22Rv1 (cell line): Measurements from ENCODE around the gene SLC32A1.

ENCODE experiments used
- H3K27ac ChIP-seq: fragments of 450-650 bp; 2 replicates; pipeline ENCODE4 v1.5.1; 2017
- ZFX ChIP-seq: fragments of 450-650 bp; IDR thresholded peaks from 2 replicates; pipeline ENCODE4 v1.6.1; 2017; ENCODE audit warnings: antibody characterized with exemption, borderline replicate concordance
- TF ChIP-seq, protein P1 (sequence below): fragments of 450-650 bp; IDR thresholded peaks from 2 replicates; pipeline ENCODE4 v1.5.1; 2017; ENCODE audit warnings: mild to moderate bottlenecking

SLC32A1 gene

DNA sequence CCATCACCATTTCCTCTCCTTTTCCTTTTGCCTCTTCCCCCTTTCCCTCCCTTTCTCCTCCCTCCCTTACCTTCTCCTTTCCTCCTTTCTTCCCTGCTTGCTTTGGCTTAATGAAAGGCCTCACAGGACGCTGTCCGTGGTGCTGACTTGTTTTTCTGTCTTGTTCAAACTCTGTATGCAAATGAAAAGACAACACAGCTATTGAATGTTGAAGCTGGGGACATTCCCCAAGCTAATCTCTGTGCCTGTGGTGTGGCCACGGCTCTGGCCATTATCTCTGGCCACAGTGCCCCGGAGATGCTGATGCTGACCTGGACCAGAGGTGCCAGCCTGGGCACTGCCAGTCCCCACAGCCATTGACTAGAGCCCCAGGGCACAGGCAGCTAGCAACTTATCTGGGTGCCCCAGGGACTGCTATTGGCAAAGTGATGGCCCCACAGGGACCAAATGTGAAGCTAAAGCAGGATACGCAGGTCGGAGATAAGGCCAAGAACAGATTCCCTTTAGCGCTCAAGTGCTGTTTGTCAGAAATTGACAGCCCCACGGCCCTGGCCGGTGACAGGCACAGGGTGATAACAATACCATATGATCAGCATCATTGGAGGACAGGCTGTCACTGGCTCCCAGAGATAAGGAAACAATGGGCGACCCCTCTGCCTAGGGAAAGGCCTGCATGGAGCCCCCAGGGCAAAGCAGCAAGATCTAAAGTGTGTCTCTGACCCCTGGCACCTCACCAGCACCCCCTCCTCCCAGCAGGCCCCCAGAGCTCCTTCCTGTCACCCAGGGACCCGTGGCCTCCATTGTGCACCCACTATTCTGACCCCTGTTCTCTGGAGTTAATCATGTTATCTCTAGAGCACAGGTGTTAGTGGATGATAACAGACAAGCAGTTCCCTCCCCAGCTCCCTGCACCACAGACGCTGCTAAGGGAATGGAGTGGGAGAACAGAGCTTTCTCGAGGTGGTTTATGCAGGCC is 31.6 kb upstream of the SLC32A1 start:
- H3K27ac ChIP-seq = no peak overlapping the region
- TF ChIP-seq, protein P1, sequence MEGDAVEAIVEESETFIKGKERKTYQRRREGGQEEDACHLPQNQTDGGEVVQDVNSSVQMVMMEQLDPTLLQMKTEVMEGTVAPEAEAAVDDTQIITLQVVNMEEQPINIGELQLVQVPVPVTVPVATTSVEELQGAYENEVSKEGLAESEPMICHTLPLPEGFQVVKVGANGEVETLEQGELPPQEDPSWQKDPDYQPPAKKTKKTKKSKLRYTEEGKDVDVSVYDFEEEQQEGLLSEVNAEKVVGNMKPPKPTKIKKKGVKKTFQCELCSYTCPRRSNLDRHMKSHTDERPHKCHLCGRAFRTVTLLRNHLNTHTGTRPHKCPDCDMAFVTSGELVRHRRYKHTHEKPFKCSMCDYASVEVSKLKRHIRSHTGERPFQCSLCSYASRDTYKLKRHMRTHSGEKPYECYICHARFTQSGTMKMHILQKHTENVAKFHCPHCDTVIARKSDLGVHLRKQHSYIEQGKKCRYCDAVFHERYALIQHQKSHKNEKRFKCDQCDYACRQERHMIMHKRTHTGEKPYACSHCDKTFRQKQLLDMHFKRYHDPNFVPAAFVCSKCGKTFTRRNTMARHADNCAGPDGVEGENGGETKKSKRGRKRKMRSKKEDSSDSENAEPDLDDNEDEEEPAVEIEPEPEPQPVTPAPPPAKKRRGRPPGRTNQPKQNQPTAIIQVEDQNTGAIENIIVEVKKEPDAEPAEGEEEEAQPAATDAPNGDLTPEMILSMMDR = no peak
- TF ChIP-seq ZFX = no peak

DNA sequence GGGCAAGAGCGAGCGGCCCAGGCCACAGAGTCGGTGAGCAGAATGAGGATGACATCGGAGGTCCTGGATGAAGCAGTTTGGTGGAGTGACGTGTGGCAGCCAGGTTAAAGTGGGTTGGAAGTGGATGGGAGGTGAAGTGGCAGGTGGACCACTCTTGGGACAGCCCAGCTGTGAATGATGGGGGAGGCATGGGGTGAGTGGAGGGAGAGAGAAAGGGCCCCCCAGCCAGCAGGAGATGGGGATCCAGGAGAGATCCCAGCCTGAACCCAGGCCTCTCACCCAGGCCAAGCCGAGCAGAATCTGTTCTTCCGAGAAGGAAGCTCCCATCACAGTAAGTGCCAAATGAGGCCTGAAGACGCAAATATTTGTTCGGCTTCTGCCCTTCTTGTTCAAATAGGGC is 27.0 kb upstream of the SLC32A1 start:
- no peak overlapping the region for H3K27ac ChIP-seq
- TF ChIP-seq, protein P1 = no peak
- TF ChIP-seq ZFX = no peak

DNA sequence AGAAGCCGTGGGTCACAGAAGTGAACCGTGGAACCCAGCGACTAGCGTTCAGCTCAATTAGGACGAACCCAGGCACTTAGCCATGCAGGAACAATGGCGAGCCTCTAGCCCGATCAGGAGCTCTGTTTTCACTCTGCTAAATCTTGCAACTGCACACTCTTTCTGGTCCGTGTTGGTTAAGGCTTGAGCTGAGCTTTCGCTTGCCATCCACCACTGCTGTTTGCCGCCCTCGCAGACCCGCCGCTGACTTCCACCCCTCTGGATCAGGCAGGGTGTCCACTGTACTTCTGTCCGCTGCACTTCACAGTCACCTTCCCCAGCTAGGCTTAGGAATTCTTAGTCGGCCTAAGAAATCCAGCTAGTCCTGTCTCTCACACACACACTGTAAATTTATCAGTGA is 25.7 kb upstream of the SLC32A1 start:
- TF ChIP-seq, protein P1 = no peak
- no peak for TF ChIP-seq ZFX
- H3K27ac ChIP-seq = no peak overlapping the region

DNA sequence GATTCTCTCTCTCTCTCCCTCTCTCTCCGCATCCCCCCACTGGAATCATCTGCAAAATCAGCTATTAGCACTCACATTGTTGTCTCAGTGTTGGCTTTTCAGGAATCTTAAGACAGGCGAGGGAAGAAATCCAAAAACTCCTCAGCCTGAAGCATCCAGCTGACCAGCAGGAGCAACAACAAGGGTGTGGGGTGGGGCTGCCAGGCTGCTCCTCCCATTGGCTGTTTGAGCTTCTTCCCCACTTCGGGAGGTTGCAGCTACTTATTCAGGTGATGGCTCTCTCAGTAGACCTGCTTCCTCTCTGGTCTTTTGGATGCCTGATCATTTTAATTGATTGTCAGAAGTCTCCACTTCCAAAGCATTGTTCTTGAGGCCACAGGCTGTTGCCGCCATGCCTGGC is 24.1 kb upstream of the SLC32A1 start:
- TF ChIP-seq ZFX = no peak
- TF ChIP-seq, protein P1 = no peak

DNA sequence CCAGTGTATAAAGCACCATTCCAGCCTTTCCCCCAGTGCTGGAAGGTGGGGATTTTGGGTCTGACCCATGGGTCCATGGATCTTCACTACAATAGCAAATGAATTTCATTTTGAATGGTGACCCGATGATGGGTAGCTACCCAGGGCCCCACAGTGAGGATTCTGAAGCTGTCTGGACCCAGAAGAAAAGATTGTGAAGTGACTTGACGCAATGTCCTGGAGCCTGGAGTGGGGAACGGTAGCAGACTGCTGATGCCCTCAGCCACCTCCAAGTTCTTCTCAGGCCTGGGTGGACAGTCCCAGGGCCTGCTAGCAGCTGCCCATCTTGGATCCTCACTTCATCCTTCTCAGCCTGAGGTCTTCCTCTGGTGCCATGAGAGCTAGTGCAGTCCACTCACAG is 23.4 kb upstream of the SLC32A1 start:
- H3K27ac ChIP-seq = no peak overlapping the region
- TF ChIP-seq, protein P1 = no peak
- TF ChIP-seq ZFX = no peak

More for the DNA sequence above, 24.1 kb upstream of the SLC32A1 start:
- H3K27ac ChIP-seq = no peak overlapping the region

DNA sequence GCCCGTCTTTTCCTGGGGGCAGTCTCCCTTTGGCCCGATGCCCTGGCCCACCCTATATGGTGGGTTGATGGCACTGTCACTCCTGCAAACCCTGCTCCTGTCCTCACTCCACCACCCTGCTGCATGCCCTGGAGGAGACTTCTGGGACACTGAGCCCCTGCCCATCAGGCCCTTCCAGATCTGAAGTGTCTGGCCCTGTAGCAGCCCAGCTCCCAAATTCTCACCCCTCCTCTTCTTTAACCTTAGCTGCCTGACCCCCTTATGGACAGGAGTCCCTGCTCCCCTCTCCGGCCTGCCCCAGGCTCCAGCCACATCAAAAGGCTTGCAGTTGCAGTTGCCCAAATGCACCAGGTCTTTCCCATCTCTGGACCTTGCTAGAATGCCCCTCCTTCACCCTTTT is 20.8 kb upstream of the SLC32A1 start:
- TF ChIP-seq ZFX = no peak
- TF ChIP-seq, protein P1 = no peak
- no peak overlapping the region for H3K27ac ChIP-seq

DNA sequence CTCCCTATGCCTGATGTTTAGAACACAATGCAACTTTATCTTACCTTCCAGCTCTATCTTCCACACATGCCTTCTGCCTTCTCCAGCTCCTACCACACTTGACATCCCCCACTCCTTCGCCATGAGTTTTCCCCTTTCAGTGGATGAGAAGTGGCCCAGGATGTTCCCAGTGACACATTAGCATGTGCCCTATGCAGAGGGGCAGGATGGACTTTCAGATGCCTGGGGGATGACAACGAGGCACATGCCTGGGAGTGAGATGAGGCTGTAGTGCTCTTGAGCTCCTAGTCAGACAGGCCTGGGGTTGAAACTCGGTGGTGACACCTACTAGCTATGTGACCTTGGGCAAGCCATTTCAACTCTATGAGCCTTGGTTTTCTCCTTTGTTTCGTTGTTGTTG is 20.1 kb upstream of the SLC32A1 start:
- no peak overlapping the region for H3K27ac ChIP-seq
- TF ChIP-seq, protein P1 = no peak
